ENCODE measurements around the gene DCAF4.

The DCAF4 gene

DNA sequence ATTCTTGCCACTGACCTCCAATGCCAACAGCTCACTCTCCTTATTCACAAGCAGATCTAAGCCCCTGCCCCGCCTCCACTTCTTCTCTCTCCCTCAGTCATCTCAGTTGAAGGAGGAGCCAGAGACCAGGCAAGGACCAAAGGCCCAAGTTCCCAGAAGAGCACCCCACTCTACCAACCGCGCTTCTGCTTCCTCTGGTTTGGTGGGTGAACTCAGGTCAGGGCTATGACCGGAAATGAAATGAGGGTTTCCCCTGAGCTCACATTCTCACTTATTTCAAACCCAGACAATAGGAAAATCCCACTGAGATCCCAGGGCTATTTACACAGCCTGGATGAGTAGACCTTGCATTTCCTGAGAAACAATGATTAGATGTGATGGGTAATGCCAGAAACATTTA lies 42.3 kb upstream of the DCAF4 start:
- 67 to 89% methylated on average over 1 to 4 of the region's 4 CpGs for WGBS, 2 experiments (ENCODE audit: insufficient coverage in 2 of 2)
- H3K9me3 ChIP-seq (ENCODE audit: control insufficient read depth, low read length): no peaks in the 10 kb centered on the region
- peaks cover 5% of the 10 kb centered on the region for H3K4me1 ChIP-seq (ENCODE audit: control insufficient read depth, insufficient read depth, low read length, poor library complexity, severe bottlenecking)
- no peak overlapping the region for H3K27ac ChIP-seq (ENCODE audit: low read depth, low read length, severe bottlenecking)
- H3K4me3 ChIP-seq (ENCODE audit: extremely low read depth, insufficient read depth, low read length, poor library complexity, severe bottlenecking): no peak overlapping the region
- no peaks in the 10 kb centered on the region for H3K36me3 ChIP-seq (ENCODE audit: control insufficient read depth, insufficient read depth, low read length)

DNA sequence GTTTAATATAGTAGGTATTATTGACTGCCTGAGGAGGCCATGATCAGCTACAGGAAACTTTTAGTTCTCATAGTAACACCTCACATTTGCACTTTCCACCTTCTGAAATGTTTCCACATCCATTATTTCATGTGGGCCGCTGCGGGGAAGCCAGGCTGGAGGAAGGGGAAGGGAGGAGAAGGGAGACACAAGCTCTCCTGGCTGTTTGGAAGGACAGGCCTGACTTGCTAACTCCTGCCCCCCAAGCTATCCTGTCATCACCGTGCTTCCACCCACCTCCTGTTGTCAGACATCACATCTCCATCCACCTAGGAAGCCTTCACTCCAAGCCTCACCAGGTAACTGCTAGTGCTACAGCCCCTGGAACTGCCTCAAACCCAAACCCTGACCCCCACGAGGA lies 41.9 kb upstream of the DCAF4 start:
- no peak overlapping the region for H3K27ac ChIP-seq (ENCODE audit: low read depth, low read length, severe bottlenecking)
- no peaks in the 10 kb centered on the region for H3K36me3 ChIP-seq (ENCODE audit: control insufficient read depth, insufficient read depth, low read length)
- peaks cover 5% of the 10 kb centered on the region for H3K4me1 ChIP-seq (ENCODE audit: control insufficient read depth, insufficient read depth, low read length, poor library complexity, severe bottlenecking)
- H3K4me3 ChIP-seq (ENCODE audit: extremely low read depth, insufficient read depth, low read length, poor library complexity, severe bottlenecking): no peak overlapping the region
- H3K9me3 ChIP-seq (ENCODE audit: control insufficient read depth, low read length): no peaks in the 10 kb centered on the region
- 72% methylated on average over 2 of the region's 4 CpGs; no CpG with 5 or more reads in 1 of the 2 experiments for whole genome bisulfite sequencing, 2 experiments (ENCODE audit: insufficient coverage in 2 of 2)

DNA sequence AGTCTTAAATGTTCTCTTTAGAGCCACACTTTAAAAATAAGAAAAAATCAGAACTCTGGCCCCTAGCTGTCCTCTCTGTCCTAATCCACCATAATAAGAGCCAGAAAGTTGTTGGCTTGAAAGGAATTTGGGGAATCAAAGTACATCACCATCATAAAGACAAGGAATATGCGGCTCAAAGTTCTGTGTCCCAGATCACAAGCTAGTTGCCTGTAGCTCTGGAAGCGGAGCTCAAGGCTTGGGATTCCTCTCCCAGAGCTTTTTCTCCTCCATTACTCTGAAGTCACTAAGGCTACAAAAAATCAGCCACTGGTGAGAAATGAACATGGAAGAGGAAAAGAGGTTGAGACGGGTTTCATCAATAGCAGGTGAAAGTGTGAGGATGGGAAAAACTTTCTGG lies 38.8 kb upstream of the DCAF4 start:
- H3K27ac ChIP-seq (ENCODE audit: low read depth, low read length, severe bottlenecking): no peak overlapping the region
- no peak overlapping the region for H3K4me3 ChIP-seq (ENCODE audit: extremely low read depth, insufficient read depth, low read length, poor library complexity, severe bottlenecking)
- H3K4me1 ChIP-seq (ENCODE audit: control insufficient read depth, insufficient read depth, low read length, poor library complexity, severe bottlenecking): peaks cover 5% of the 10 kb centered on the region
- 80 to 86% methylated on average over 1 to 2 of the region's 3 CpGs for WGBS, 2 experiments (ENCODE audit: insufficient coverage in 2 of 2)
- H3K36me3 ChIP-seq (ENCODE audit: control insufficient read depth, insufficient read depth, low read length): no peaks in the 10 kb centered on the region
- H3K9me3 ChIP-seq (ENCODE audit: control insufficient read depth, low read length): no peaks in the 10 kb centered on the region

DNA sequence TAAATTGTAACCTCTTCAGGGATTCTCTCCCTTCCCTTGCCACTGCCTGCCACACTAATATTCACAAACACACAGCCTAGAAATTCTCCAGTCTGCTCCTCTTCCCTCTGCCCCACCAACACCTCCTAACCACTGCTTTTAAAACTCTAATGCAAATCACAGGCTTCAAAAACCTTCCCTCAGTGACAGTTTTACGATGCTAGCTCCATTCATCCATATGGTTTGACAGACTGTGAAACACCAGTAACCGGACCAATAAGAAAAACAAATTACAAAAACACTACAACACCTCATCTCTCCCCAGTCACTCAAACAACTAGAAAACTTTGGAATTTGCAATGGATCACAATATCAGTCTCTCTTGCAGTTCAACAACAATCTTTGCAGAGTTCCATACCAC lies 38.1 kb upstream of the DCAF4 start:
- Histone ChIP-seq H3K4me1 (ENCODE audit: control insufficient read depth, insufficient read depth, low read length, poor library complexity, severe bottlenecking) (peaks cover 5% of the 10 kb centered on the region), H3K27ac (ENCODE audit: low read depth, low read length, severe bottlenecking) (no peak overlapping the region), H3K9me3 (ENCODE audit: control insufficient read depth, low read length) (no peaks in the 10 kb centered on the region), H3K36me3 (ENCODE audit: control insufficient read depth, insufficient read depth, low read length) (no peaks in the 10 kb centered on the region), H3K4me3 (ENCODE audit: extremely low read depth, insufficient read depth, low read length, poor library complexity, severe bottlenecking) (no peak overlapping the region)
- 61 to 65% methylated on average over 2 of the region's 2 CpGs for WGBS, 2 experiments (ENCODE audit: insufficient coverage in 2 of 2)

DNA sequence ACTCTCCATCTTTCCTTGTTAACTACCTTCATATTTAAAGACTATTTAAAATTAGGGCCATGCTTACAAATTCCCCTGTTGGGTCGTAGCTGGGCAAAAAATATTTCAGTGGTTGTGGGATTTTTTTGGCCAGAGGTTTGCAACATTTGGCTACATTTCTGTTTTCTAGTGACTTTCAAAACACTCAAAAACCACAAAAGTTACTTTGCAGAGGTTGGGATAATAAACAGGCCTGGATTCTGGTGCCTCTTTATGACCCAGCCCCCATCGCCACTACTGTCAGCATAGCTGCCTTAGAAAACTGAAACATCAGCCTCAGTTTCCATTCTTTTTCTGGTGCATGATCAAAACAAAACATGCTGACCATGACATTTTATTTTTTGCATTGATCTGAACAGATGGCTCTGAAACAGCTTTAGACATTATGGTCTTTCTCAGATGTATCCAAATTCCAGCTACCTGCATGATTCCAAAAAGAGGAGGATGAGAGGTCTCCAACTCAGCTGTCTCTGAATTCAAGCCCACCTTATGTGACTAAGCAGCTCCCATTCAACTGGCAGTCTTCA lies 37.5 kb upstream of the DCAF4 start:
- H3K9me3 ChIP-seq (ENCODE audit: control insufficient read depth, low read length): no peaks in the 10 kb centered on the region
- no peak overlapping the region for H3K4me3 ChIP-seq (ENCODE audit: extremely low read depth, insufficient read depth, low read length, poor library complexity, severe bottlenecking)
- no peaks in the 10 kb centered on the region for H3K36me3 ChIP-seq (ENCODE audit: control insufficient read depth, insufficient read depth, low read length)
- no peak overlapping the region for H3K27ac ChIP-seq (ENCODE audit: low read depth, low read length, severe bottlenecking)
- WGBS, 2 experiments (ENCODE audit: insufficient coverage in 2 of 2): 75% methylated on average over 1 of the region's 2 CpGs
- H3K4me1 ChIP-seq (ENCODE audit: control insufficient read depth, insufficient read depth, low read length, poor library complexity, severe bottlenecking): peaks cover 5% of the 10 kb centered on the region

DNA sequence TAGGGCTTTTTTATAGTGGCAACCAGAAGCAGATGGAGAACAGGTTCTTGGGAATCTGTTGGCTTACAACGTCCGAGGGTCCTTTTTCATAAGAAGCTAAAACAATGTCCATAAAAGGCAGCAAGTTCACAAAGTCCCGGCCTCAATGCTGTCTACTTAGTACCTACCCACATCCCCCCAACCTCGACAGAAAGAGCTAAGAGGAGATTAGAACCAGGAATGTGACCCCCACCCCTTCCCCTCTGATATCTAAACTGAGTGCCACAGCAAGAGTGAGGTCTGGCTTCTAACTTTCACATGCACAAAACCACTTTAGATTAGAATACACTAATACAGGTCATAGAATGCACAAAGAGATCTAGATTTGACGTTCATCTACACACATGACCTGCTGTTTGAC lies 36.9 kb upstream of the DCAF4 start:
- no peaks in the 10 kb centered on the region for H3K9me3 ChIP-seq (ENCODE audit: control insufficient read depth, low read length)
- H3K27ac ChIP-seq (ENCODE audit: low read depth, low read length, severe bottlenecking): no peak overlapping the region
- H3K4me1 ChIP-seq (ENCODE audit: control insufficient read depth, insufficient read depth, low read length, poor library complexity, severe bottlenecking): peaks cover 5% of the 10 kb centered on the region
- H3K4me3 ChIP-seq (ENCODE audit: extremely low read depth, insufficient read depth, low read length, poor library complexity, severe bottlenecking): no peak overlapping the region
- no peaks in the 10 kb centered on the region for H3K36me3 ChIP-seq (ENCODE audit: control insufficient read depth, insufficient read depth, low read length)
- WGBS, 2 experiments (ENCODE audit: insufficient coverage in 2 of 2): 58 to 100% methylated on average over 1 to 4 of the region's 5 CpGs

DNA sequence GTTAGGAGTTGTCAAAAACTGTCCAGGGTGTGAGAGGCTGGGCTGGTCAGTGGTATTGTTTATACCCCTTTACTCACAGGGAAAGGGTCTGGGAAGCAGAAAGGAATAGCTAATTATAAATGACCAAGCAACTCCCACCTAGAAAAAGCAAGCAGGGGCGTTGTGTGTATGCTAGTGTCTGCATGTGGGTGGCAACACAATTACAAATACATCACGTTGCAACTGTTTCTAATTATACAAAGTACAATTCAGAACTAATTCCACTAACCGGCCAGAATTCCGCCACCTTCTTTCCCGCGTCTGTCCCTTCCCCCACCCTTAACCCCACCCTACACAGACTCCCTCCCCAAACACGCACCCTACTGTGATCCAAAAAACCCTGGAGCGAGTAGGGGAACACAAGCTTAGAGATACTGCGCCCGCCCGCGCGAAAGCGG lies 34.6 kb upstream of the DCAF4 start:
- Histone ChIP-seq H3K4me1 (ENCODE audit: control insufficient read depth, insufficient read depth, low read length, poor library complexity, severe bottlenecking) (peaks cover 8% of the 10 kb centered on the region), H3K27ac (ENCODE audit: low read depth, low read length, severe bottlenecking) (no peak overlapping the region), H3K4me3 (ENCODE audit: extremely low read depth, insufficient read depth, low read length, poor library complexity, severe bottlenecking) (peak overlapping the region; percentile 74), H3K36me3 (ENCODE audit: control insufficient read depth, insufficient read depth, low read length) (no peaks in the 10 kb centered on the region), H3K9me3 (ENCODE audit: control insufficient read depth, low read length) (no peaks in the 10 kb centered on the region)
- WGBS, 2 experiments (ENCODE audit: insufficient coverage in 2 of 2): 2 to 3% methylated on average over 6 to 11 of the region's 14 CpGs

DNA sequence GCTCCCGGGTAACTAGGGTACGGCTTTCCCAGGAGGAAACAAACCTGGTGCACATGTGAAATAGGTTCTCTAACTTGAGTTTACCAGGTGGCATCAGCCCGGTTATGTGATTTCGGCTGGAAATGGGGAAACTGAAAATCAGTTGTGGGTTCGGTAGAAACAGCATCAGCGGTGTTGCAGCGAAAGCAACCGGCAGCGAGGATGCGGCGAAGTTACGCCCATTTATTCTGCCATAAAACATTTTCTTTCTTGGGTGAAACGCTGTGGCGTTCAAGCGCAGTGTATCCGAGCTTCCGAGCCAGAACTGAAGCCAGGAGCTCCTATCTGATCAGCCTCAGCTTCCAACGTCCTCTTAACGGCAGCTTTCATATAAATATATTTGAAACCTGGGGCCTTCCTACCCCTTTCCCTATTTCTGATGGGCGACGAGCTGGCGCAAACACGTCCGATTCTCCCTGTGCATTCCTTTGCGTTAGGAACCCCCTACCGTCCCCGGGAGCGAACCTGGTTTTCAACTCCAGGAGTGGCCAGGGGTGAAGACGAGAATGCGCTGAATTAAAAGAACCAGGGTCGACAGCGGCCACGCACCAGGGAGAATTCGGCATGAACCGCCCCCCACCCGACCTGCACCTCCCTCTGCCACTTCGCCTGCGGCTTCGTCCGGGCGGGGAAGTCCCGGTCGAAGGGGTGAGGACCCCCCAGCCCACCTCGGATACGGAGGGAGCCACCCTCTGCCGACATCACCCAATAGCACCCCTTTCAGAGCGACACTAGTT lies 34.0 kb upstream of the DCAF4 start:
- peak overlapping the region; percentile 74 for H3K4me3 ChIP-seq (ENCODE audit: extremely low read depth, insufficient read depth, low read length, poor library complexity, severe bottlenecking)
- no peaks in the 10 kb centered on the region for H3K9me3 ChIP-seq (ENCODE audit: control insufficient read depth, low read length)
- WGBS, 2 experiments (ENCODE audit: insufficient coverage in 2 of 2): 0% methylated on average over 33 to 43 of the region's 47 CpGs
- H3K27ac ChIP-seq (ENCODE audit: low read depth, low read length, severe bottlenecking): no peak overlapping the region
- H3K4me1 ChIP-seq (ENCODE audit: control insufficient read depth, insufficient read depth, low read length, poor library complexity, severe bottlenecking): peaks cover 8% of the 10 kb centered on the region
- H3K36me3 ChIP-seq (ENCODE audit: control insufficient read depth, insufficient read depth, low read length): no peaks in the 10 kb centered on the region

DNA sequence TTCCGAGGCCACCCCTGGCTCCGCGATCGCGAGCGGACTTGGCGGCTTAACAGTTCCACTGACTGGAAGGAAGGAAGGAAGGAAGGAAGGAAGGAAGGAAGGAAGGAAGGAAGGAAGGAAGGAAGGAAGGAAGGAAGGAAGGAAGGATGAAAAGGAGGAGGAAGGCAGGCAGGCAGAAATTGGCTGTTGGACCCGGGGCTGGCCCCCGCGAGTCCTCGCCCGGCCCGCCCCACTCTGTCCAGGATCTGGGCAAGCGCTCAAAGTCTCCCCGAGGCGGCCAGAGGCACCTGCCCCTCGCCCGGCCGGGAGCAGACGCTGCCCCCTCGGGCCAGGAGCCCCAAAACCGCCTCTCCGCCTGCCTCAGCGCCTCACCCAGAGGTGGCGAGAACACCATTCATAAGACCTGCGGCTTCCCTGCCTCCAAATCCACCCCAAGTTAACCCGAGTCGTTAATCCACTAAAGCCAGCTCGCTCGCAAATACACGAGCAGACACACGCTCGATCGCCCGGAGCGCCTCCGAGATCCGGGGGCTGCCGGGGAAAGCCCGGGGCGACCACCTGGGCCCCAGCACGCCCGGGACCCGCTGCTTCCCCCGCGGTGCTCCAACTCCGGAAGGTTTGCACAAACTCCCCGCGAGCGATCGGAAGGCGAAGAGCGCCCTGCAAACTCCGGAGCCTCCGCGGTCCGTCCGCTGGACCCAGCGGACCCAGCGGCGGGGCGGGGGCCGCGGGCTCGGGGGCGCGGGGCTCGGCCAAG lies 33.2 kb upstream of the DCAF4 start:
- no peaks in the 10 kb centered on the region for H3K9me3 ChIP-seq (ENCODE audit: control insufficient read depth, low read length)
- WGBS, 2 experiments (ENCODE audit: insufficient coverage in 2 of 2): 0 to 1% methylated on average over 41 to 47 of the region's 68 CpGs
- H3K36me3 ChIP-seq (ENCODE audit: control insufficient read depth, insufficient read depth, low read length): no peaks in the 10 kb centered on the region
- peak overlapping the region; percentile 74 for H3K4me3 ChIP-seq (ENCODE audit: extremely low read depth, insufficient read depth, low read length, poor library complexity, severe bottlenecking)
- H3K27ac ChIP-seq (ENCODE audit: low read depth, low read length, severe bottlenecking): no peak overlapping the region
- H3K4me1 ChIP-seq (ENCODE audit: control insufficient read depth, insufficient read depth, low read length, poor library complexity, severe bottlenecking): peaks cover 8% of the 10 kb centered on the region

DNA sequence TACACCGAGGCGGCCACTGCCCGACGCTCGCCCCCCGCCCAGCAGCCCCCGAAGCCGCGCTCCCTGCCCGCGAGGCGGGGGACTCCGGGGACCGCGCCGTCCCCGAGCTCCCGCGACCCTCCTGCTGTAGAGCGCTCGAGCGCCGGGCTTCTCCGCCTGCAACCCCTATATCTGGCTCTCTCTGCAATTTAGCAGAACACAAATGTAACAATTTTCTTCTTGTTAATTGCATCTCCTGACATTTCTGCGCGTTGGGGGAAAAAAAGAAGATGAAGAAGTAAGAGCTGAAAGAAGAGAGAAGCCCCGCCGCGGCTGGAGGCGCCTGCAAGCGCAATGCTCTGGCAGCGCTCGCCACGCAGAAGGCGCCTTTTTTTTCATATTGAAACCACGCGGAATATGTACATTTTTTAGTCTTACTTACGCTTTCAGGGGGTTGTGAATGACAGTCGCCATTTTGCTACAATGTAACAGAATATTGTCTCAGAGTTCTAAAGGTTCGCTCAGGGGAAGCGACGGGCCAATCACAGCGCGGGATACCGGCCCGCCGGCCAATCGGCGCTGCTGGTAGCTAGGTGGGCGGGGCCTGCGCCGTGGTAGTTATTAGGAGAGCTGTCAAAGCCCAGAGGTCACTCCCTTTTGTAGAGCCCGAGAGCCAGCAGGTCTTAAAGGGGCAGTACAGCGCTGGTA lies 32.5 kb upstream of the DCAF4 start, which contains the start of gene DPF3:
TSS of gene DPF3 (minus strand) at position 466 of the 687 bp plus-strand sequence. CDS start at position 453, 13 bp downstream.
- Histone ChIP-seq H3K4me3 (ENCODE audit: extremely low read depth, insufficient read depth, low read length, poor library complexity, severe bottlenecking) (peak within 1 kb of the TSS; percentile 74), H3K36me3 (ENCODE audit: control insufficient read depth, insufficient read depth, low read length) (no peaks in the 10 kb centered on the region), H3K4me1 (ENCODE audit: control insufficient read depth, insufficient read depth, low read length, poor library complexity, severe bottlenecking) (peaks cover 3% of the 10 kb centered on the region), H3K9me3 (ENCODE audit: control insufficient read depth, low read length) (no peaks in the 10 kb centered on the region), H3K27ac (ENCODE audit: low read depth, low read length, severe bottlenecking) (peak within 1 kb of the TSS; percentile 32)
- WGBS, 2 experiments (ENCODE audit: insufficient coverage in 2 of 2): 1% methylated on average over 34 to 42 of the region's 54 CpGs

Data from mesodermal cell (in vitro differentiated cells).